ENCODE measurements around the gene LAMA4.

LAMA4 gene

GRCh38 chr6:112279031-112279935, 24.9 kb upstream of the LAMA4 start:
- no peak for DNase-seq (ENCODE audit: low spot score)

- DNase-seq (ENCODE audit: low spot score): no peak
Measured at GRCh38 chr6:112275365-112275764, 21.0 kb upstream of the LAMA4 start.

GRCh38 chr6:112274774-112275173, 20.4 kb upstream of the LAMA4 start:
- DNase-seq (ENCODE audit: low spot score): no peak

GRCh38 chr6:112272799-112273198, 18.4 kb upstream of the LAMA4 start:
- DNase-seq (ENCODE audit: low spot score): no peak

- no peak for DNase-seq (ENCODE audit: low spot score)
Measured at GRCh38 chr6:112270756-112271155, 16.4 kb upstream of the LAMA4 start.

GRCh38 chr6:112269979-112270566, 15.7 kb upstream of the LAMA4 start:
- no peak for DNase-seq (ENCODE audit: low spot score)

- DNase-seq (ENCODE audit: low spot score): no peak
Measured at GRCh38 chr6:112269114-112269513, 14.7 kb upstream of the LAMA4 start.

GRCh38 chr6:112268654-112269053, 14.3 kb upstream of the LAMA4 start:
- DNase-seq (ENCODE audit: low spot score): no peak

- DNase-seq (ENCODE audit: low spot score): no peak
Measured at GRCh38 chr6:112268019-112268418, 13.7 kb upstream of the LAMA4 start.

- no peak for DNase-seq (ENCODE audit: low spot score)
Measured at GRCh38 chr6:112266331-112266730, 12.0 kb upstream of the LAMA4 start.

GRCh38 chr6:112259337-112259675, 4.9 kb upstream of the LAMA4 start:
- no peak for DNase-seq (ENCODE audit: low spot score)

- no peak for DNase-seq (ENCODE audit: low spot score)
Measured at GRCh38 chr6:112258642-112259336, 4.4 kb upstream of the LAMA4 start.

GRCh38 chr6:112257178-112257855, 3.0 kb upstream of the LAMA4 start:
- no peak for DNase-seq (ENCODE audit: low spot score)

- no peak for DNase-seq (ENCODE audit: low spot score)
Measured at GRCh38 chr6:112254921-112255320, 554 bp upstream of the LAMA4 start.

GRCh38 chr6:112253498-112253840, 898 bp downstream of the LAMA4 start:
- DNase-seq (ENCODE audit: low spot score): no peak

- DNase-seq (ENCODE audit: low spot score): no peak
Measured at GRCh38 chr6:112252571-112253497, 1.5 kb downstream of the LAMA4 start.

GRCh38 chr6:112251171-112251875, 3.0 kb downstream of the LAMA4 start:
- no peak for DNase-seq (ENCODE audit: low spot score)

GRCh38 chr6:112249489-112249888, 4.9 kb downstream of the LAMA4 start:
- DNase-seq (ENCODE audit: low spot score): no peak

GRCh38 chr6:112247275-112247674, 7.1 kb downstream of the LAMA4 start:
- DNase-seq (ENCODE audit: low spot score): no peak

- DNase-seq (ENCODE audit: low spot score): no peak
Measured at GRCh38 chr6:112245511-112246203, 8.7 kb downstream of the LAMA4 start.

Measured in hepatic stellate cell (primary cell).